ENCODE data around the gene RUNX1. TPM values are rescaled to one million over a fixed set of nuclear protein-coding genes. Genes with fewer than 3 reads are reported as not detected.
"Not testable (repeated sequence)": the region's sequence is repeated elsewhere in the genome, so short reads cannot be mapped to it uniquely, and the experiment has no call there.

RUNX1 gene
- total RNA-seq, 2 donors from 2014 or later: 4.9 to 12.5 TPM

DNA sequence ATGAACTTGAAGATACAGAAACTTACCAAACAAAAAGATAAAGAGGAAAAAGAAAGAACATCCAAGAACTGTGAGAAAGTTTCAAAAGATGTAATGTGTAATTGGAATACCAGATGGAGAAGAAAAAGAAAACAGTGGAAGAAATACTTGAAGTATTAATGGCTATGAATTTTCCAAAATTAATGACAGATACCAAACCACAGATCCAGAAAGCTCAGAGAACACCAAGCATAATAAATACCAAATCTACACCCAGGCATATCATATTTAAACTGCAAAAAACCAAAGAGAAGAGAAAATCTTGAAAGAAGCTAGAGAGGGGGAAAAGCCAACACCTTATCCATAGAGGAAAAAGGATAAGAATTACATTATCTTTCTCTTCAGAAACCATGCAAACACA, 243.9 kb downstream of the RUNX1 start:
- no peak overlapping the region for H3K27ac ChIP-seq
- DNase-seq: no peak
- intact Hi-C loops (cut with DNase I): no loop called here

DNA sequence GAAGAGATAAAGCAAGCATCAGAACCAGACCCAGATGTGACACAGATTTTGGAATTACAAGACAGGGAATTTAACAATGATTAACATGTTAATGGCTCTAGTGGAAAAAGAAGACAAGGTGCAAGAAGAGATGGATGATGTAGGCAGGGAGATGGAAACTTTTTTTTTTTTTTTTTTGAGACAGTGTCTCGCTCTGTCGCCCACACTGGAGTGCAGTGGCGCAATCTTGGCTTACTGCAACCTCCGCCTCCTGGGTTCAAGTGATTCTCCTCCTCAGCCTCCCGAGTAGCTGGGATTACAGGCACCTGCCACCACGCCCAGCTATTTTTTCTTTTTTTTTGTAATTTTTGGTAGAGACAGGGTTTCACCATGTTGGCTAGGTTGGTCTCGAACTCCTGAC, 244.5 kb downstream of the RUNX1 start:
- H3K4me3 ChIP-seq; H3K27ac ChIP-seq; DNase-seq; H3K9me3 ChIP-seq; H3K27me3 ChIP-seq; ATAC-seq; intact Hi-C loops (cut with DNase I); H3K36me3 ChIP-seq (replicated peaks in 1 of 2; ENCODE audit: insufficient read depth in 1 of 2, low read depth in 2 of 2): not testable (repeated sequence)
- H3K4me1 ChIP-seq: peaks cover 15% of the 10 kb centered on the region
- 89% methylated on average over 7 of the region's 7 CpGs for WGBS, 2 donors

More for the DNA sequence above, 243.9 kb downstream of the RUNX1 start:
- Histone ChIP-seq H3K36me3 (replicated peaks in 1 of 2; ENCODE audit: insufficient read depth in 1 of 2, low read depth in 2 of 2) (no peaks in the 10 kb centered on the region), H3K9me3 (no peaks in the 10 kb centered on the region), H3K4me3 (no peak overlapping the region), H3K27me3 (no peaks in the 10 kb centered on the region), H3K4me1 (peaks cover 11% of the 10 kb centered on the region)
- ATAC-seq: no peak
- TF ChIP-seq, protein P1, sequence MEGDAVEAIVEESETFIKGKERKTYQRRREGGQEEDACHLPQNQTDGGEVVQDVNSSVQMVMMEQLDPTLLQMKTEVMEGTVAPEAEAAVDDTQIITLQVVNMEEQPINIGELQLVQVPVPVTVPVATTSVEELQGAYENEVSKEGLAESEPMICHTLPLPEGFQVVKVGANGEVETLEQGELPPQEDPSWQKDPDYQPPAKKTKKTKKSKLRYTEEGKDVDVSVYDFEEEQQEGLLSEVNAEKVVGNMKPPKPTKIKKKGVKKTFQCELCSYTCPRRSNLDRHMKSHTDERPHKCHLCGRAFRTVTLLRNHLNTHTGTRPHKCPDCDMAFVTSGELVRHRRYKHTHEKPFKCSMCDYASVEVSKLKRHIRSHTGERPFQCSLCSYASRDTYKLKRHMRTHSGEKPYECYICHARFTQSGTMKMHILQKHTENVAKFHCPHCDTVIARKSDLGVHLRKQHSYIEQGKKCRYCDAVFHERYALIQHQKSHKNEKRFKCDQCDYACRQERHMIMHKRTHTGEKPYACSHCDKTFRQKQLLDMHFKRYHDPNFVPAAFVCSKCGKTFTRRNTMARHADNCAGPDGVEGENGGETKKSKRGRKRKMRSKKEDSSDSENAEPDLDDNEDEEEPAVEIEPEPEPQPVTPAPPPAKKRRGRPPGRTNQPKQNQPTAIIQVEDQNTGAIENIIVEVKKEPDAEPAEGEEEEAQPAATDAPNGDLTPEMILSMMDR (IDR thresholded peaks at IDR 0.05): no peak
- no peak for TF ChIP-seq POLR2A (IDR thresholded peaks at IDR 0.05)

DNA sequence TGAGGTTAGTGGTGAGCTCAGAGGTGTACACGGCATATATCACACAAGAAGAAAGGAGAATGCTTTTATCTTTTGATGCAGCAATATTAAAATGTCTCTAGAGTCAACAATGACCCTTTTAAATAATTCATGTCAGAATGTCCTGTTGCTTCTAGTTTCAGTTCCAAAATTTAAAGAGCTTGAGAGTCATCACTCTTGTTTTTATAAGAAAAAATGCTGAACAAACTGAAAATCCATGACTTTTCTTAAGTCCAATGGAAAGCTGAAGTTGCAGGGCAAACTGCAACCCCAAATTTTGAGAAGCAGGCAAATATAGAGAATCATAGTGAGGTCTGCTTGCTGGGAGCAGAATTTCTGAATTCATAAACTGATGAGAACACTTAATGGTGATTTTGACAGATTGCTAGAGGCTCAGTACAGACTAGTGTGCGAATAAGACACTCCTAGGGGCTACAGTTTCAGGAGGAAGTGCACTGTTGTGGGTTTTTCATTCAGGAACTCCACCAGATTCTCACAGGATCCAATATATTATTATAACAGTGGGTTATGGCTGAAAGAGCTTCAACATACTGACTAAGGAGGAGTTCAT, 245.2 kb downstream of the RUNX1 start:
- no peak for TF ChIP-seq POLR2A (IDR thresholded peaks at IDR 0.05)
- TF ChIP-seq, protein P1 (IDR thresholded peaks at IDR 0.05): no peak
- H3K4me3 ChIP-seq: no peak overlapping the region
- no peaks in the 10 kb centered on the region for H3K9me3 ChIP-seq
- intact Hi-C loops (cut with DNase I): no loop called here
- WGBS, 2 donors: 72 to 96% methylated on average over 2 of the region's 2 CpGs
- ATAC-seq (no peak), DNase-seq (no peak)
- H3K27me3 ChIP-seq: no peaks in the 10 kb centered on the region
- H3K36me3 ChIP-seq (replicated peaks in 1 of 2; ENCODE audit: insufficient read depth in 1 of 2, low read depth in 2 of 2): no peaks in the 10 kb centered on the region
- H3K4me1 ChIP-seq: peaks cover 15% of the 10 kb centered on the region
- no peak overlapping the region for H3K27ac ChIP-seq

DNA sequence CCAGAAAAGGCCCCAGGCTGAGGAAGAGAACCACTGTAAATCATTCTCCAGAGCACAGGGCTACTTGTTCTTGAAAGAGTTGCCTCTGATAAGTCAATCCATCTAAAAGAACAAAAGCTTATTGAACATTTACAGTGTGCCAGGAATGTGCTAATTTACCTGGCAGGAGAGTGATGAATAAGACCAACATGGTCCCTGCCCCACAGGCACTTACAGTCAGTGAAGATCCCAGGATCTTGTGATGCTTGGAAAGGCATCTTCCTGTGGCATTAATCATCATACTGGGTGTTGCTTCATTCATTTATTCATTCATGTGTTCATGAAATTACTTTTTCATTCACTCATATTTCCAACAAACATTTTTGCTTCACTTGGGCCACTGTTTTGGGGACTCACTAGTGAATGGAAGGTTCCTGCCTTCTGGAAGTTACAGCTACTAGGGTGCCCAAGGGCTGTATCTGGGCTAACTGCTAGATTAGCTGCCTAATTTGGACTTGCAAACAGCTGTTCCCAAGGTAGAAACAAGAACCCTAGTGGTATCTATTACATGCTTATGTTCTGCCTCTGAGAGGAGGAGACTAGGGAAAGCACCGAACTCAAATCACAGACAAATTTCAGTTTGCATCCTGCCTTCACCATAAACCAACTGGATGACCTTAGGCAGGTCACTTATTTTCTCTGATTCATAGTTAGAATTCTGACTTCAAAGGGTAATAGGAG, 246.8 kb downstream of the RUNX1 start:
- no peaks in the 10 kb centered on the region for H3K9me3 ChIP-seq
- H3K4me3 ChIP-seq: no peak overlapping the region
- no peaks in the 10 kb centered on the region for H3K27me3 ChIP-seq
- H3K36me3 ChIP-seq (replicated peaks in 1 of 2; ENCODE audit: insufficient read depth in 1 of 2, low read depth in 2 of 2): no peaks in the 10 kb centered on the region
- WGBS, 2 donors: 93 to 100% methylated on average over 1 of the region's 1 CpG
- ATAC-seq (no peak), DNase-seq (no peak)
- H3K27ac ChIP-seq: no peak overlapping the region
- peaks cover 15% of the 10 kb centered on the region for H3K4me1 ChIP-seq
- intact Hi-C loops (cut with DNase I): no loop called here
- TF ChIP-seq, protein P1 (IDR thresholded peaks at IDR 0.05): no peak
- no peak for TF ChIP-seq POLR2A (IDR thresholded peaks at IDR 0.05)

DNA sequence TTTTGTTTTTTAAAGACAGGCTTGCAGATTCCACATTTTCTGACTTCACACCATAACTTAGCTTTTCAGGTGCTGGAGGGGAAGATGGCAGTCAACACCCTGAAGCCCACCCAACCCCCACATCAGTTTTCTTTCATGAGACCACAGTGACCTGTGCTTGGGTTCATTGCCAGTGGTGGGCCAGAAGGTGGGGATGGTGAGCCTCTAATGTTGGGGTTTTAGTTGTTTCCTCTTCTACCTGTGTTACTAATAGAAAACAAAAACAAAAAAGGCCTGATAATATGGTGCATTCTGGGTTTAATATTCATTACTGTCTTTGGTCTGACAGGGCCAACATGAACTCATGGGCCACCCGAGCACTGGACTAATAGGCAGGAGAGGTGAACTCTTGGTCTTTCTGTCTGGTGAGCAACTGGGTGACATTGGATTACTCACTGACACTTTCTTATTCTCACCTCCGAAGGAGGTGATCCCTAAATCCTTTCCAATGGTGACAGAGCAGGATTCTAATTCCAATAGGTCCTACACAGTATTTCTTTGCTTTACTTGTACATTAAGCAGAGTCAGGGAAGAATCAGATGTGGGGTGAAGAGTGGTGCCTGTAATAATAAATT, 247.5 kb downstream of the RUNX1 start:
- intact Hi-C loops (cut with DNase I): no loop called here
- ATAC-seq (no peak), DNase-seq (no peak)
- no peak overlapping the region for H3K27ac ChIP-seq
- TF ChIP-seq, protein P1 (IDR thresholded peaks at IDR 0.05): peak in 5 of 7 experiments; percentile 12 to 23 (median 15)
- TF ChIP-seq POLR2A (IDR thresholded peaks at IDR 0.05): no peak
- WGBS, 2 donors: 56 to 62% methylated on average over 2 of the region's 2 CpGs
- no peaks in the 10 kb centered on the region for H3K9me3 ChIP-seq
- H3K27me3 ChIP-seq: no peaks in the 10 kb centered on the region
- H3K36me3 ChIP-seq (replicated peaks in 1 of 2; ENCODE audit: insufficient read depth in 1 of 2, low read depth in 2 of 2): no peaks in the 10 kb centered on the region
- peaks cover 21% of the 10 kb centered on the region for H3K4me1 ChIP-seq
- H3K4me3 ChIP-seq: no peak overlapping the region
